Measurements from ENCODE around the gene STK32A. TPM values are rescaled to one million over a fixed set of nuclear protein-coding genes. Genes with fewer than 3 reads are reported as not detected.

The STK32A gene
- polyA plus RNA-seq, 1 experiment, result 1.2 TPM

DNA sequence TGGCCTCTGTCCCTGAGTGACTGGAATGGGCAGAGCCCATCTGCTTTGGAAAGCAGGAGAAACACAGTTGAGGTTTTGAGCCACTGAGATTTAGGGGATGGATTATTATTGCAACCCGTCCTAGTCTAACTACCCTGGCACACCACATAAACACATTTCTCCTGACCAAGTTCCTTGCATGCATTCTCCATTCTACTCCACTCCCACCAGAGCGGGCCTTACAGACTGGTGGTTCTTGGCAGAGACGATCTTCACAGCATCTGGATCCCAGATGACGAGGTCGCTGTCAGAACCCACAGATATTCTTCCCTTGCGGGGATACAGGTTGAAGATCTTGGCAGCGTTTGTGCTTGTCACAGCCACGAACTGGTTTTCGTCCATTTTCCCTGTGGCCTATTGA lies 164.0 kb downstream of the STK32A start:
- TF ChIP-seq, protein P1, sequence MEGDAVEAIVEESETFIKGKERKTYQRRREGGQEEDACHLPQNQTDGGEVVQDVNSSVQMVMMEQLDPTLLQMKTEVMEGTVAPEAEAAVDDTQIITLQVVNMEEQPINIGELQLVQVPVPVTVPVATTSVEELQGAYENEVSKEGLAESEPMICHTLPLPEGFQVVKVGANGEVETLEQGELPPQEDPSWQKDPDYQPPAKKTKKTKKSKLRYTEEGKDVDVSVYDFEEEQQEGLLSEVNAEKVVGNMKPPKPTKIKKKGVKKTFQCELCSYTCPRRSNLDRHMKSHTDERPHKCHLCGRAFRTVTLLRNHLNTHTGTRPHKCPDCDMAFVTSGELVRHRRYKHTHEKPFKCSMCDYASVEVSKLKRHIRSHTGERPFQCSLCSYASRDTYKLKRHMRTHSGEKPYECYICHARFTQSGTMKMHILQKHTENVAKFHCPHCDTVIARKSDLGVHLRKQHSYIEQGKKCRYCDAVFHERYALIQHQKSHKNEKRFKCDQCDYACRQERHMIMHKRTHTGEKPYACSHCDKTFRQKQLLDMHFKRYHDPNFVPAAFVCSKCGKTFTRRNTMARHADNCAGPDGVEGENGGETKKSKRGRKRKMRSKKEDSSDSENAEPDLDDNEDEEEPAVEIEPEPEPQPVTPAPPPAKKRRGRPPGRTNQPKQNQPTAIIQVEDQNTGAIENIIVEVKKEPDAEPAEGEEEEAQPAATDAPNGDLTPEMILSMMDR (IDR thresholded peaks at IDR 0.05; ENCODE audit: insufficient read depth, low read depth, low read length), result no peak
- peak; percentile 66 for DNase-seq (ENCODE audit: low read depth)
- POLR2A ChIA-PET, result no interaction called here
- H3K27me3 ChIP-seq (ENCODE audit: control insufficient read depth, insufficient read depth, low read length), result no peaks in the 10 kb centered on the region
- CTCF ChIA-PET, result no interaction called here
- peaks cover 17% of the 10 kb centered on the region for H3K36me3 ChIP-seq (ENCODE audit: control insufficient read depth, insufficient read depth, low read length)
- H3K4me3 ChIP-seq (ENCODE audit: low read depth, low read length), result no peak overlapping the region

DNA sequence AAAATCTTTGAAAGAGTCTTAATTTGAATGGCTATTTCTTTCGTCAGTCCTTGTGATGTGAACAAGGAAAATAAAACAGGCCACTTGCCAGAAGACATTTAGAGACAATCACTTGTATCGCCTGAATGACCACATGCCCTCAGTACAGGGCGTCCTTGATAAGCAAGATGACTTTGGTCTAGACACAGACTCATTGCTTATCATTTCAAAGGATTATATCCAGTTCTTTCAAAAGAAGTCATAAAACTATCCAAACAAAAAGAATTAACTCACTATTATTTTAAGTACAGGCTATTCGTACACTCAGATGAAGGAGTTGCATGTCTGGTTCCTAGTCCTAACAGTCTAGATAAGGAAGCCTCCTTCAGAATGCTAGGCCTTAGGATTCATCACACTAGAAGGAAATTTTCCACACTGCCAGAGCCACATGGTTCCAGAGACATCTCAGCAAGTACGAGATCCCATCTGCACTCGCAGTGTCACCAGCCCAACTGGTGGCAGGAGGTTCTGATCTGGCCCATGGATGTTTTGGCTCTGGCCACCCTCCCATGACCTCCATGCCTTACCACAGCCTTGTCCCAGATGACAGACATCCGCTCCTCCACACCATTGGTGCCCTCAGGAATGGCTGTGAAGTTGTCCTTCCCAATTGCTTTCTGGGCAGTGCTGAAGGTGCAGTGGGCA lies 165.4 kb downstream of the STK32A start:
- CTCF ChIA-PET, result interaction anchor here (0.9 to 1.6 kb wide), 5 partner anchors 10 to 178 kb away, joined by 3 to 6 read pairs (median 4); no protein-coding TSS in a partner anchor
- Histone ChIP-seq H3K36me3 (ENCODE audit: control insufficient read depth, insufficient read depth, low read length) (peaks cover 16% of the 10 kb centered on the region), H3K4me3 (ENCODE audit: low read depth, low read length) (no peak overlapping the region), H3K27me3 (ENCODE audit: control insufficient read depth, insufficient read depth, low read length) (no peaks in the 10 kb centered on the region)
- TF ChIP-seq, protein P1 (IDR thresholded peaks at IDR 0.05; ENCODE audit: insufficient read depth, low read depth, low read length), result no peak
- no peak for DNase-seq (ENCODE audit: low read depth)
- POLR2A ChIA-PET, result no interaction called here

DNA sequence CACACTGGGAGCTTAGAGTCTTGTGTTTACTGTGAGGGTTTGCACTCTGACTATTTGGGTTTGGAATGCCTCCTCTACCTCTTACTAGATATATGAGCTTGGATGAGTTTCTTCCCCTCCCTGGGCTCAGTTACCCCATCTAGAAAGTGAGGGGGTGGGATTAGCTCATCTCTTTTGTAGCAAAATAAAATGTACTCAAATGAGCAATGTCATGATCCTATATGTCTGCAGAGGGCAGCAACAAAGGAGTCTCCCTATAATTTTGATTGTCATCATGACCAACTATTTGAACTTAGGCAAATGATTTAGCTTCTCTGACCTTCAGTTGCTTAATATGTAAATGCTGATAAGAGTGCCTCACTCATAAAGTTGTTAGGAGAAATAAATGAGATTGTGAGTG lies 166.1 kb downstream of the STK32A start:
- no peak for DNase-seq (ENCODE audit: low read depth)
- Histone ChIP-seq H3K36me3 (ENCODE audit: control insufficient read depth, insufficient read depth, low read length) (peaks cover 14% of the 10 kb centered on the region), H3K27me3 (ENCODE audit: control insufficient read depth, insufficient read depth, low read length) (no peaks in the 10 kb centered on the region), H3K4me3 (ENCODE audit: low read depth, low read length) (no peak overlapping the region)
- TF ChIP-seq, protein P1 (IDR thresholded peaks at IDR 0.05; ENCODE audit: insufficient read depth, low read depth, low read length), result no peak
- ChIA-PET CTCF (interaction anchor here (0.7 to 1.6 kb wide), 7 partner anchors 9 to 177 kb away, joined by 3 to 6 read pairs (median 3); no protein-coding TSS in a partner anchor), POLR2A (no interaction called here)

- Histone ChIP-seq H3K27me3 (ENCODE audit: control insufficient read depth, insufficient read depth, low read length) (no peaks in the 10 kb centered on the region), H3K4me3 (ENCODE audit: low read depth, low read length) (no peak overlapping the region; the same call in 1 of the 2 replicates), H3K36me3 (ENCODE audit: control insufficient read depth, insufficient read depth, low read length) (peaks cover 7% of the 10 kb centered on the region)
- CTCF ChIA-PET, result interaction anchor here (0.9 to 2.4 kb wide), 9 partner anchors 9 to 173 kb away, joined by 3 to 14 read pairs (median 3); no protein-coding TSS in a partner anchor
- peak; percentile 93 for DNase-seq (ENCODE audit: low read depth)
- TF ChIP-seq, protein P1 (IDR thresholded peaks at IDR 0.05; ENCODE audit: insufficient read depth, low read depth, low read length), result no peak
- POLR2A ChIA-PET, result interaction anchor here (0.8 kb wide), 1 partner anchor 127 kb away, joined by 3 read pairs; no protein-coding TSS in a partner anchor
These were observed 169.1 kb downstream of the STK32A start for GRCh38 chr5:147403651-147404640.

- TF ChIP-seq, protein P1 (IDR thresholded peaks at IDR 0.05; ENCODE audit: insufficient read depth, low read depth, low read length), result no peak
- H3K4me3 ChIP-seq (ENCODE audit: low read depth, low read length), result no peak overlapping the region
- H3K36me3 ChIP-seq (ENCODE audit: control insufficient read depth, insufficient read depth, low read length), result peaks cover 7% of the 10 kb centered on the region
- CTCF ChIA-PET, result interaction anchor here (1.1 to 2.4 kb wide), 5 partner anchors 14 to 172 kb away, joined by 3 to 14 read pairs (median 4); no protein-coding TSS in a partner anchor
- DNase-seq (ENCODE audit: low read depth), result no peak
- H3K27me3 ChIP-seq (ENCODE audit: control insufficient read depth, insufficient read depth, low read length), result no peaks in the 10 kb centered on the region
- POLR2A ChIA-PET, result no interaction called here
These were observed 169.9 kb downstream of the STK32A start for GRCh38 chr5:147404706-147405105.

Data from BJ (cell line).